K562 (cell line): Measurements from ENCODE around the gene LMAN2. TPM values are rescaled to one million over a fixed set of nuclear protein-coding genes. Genes with fewer than 3 reads are reported as not detected.

Experiments used
- ATAC-seq: fragments of 200-7000 bp; cut with Tn5 transposase; 3 replicates; pipeline ENCODE4 v1.9.1; 2020; ENCODE audit warnings: moderate library complexity
- BruUV-seq: library from RNA; stranded (reverse); fragments of 400-500 nt; replicated peaks from 2 replicates; lab custom pipeline; 2021; lab: Mats Ljungman, UMichigan
- CTCF ChIA-PET: fragments of 300-600 bp; formaldehyde crosslinking; extraction: SDS; loops from one replicate; lab custom pipeline; 2021; ENCODE audit warnings: low intra/inter-chr PET ratio; lab: Yijun Ruan, JAX
- POLR2A ChIA-PET: fragments of 300-600, 350-650 bp; sonication (Branson Sonifier 250); formaldehyde crosslinking; extraction: SDS; loops from one replicate; lab custom pipeline; 2021; ENCODE audit warnings: antibody characterized with exemption, inconsistent platforms; lab: Yijun Ruan, JAX
- DNase-seq, 4 experiments: peaks; one replicate each; pipeline versions ENCODE4 v3.0.0 to v3.0.0-alpha.2; 2011 to 2018; ENCODE audit warnings: low spot score in 3 of 4, mixed read lengths in 3 of 4; ENCODE audit errors: extremely low read depth in 1 of 4
- FAIRE-seq: peaks from 2 replicates; lab custom pipeline; 2011; peaks lifted over from hg19 to GRCh38; lab: Jason Lieb, UNC
- H2AFZ ChIP-seq: 2 replicates; pipeline ENCODE4 v1.6.0; 2011; ENCODE audit warnings: low read depth, low read length, control low read depth, inconsistent platforms
- H3K27ac ChIP-seq: fragments of 200-600 bp; 3 replicates; pipeline ENCODE4 v1.8.0; 2011; ENCODE audit warnings: low read depth, mild to moderate bottlenecking, control low read depth, inconsistent platforms, low read length, moderate library complexity, mixed read lengths; ENCODE audit errors: extremely low read depth
- H3K27me3 ChIP-seq, 2 experiments: fragments of 300-600 bp in 1 of 2; 2 replicates in 1 of 2; 3 replicates in 1 of 2; pipeline versions ENCODE4 v1.6.0 to v1.8.0; 2011; ENCODE audit warnings: inconsistent platforms in 2 of 2, low read length in 2 of 2, mild to moderate bottlenecking in 1 of 2, mixed read lengths in 1 of 2, moderate library complexity in 1 of 2; ENCODE audit not compliant: control insufficient read depth in 2 of 2, insufficient read depth in 2 of 2
- H3K36me3 ChIP-seq: fragments of 300-600 bp; 3 replicates; pipeline ENCODE4 v1.8.0; 2011; ENCODE audit warnings: mild to moderate bottlenecking, low read length, inconsistent platforms; ENCODE audit not compliant: control insufficient read depth, insufficient read depth
- H3K4me1 ChIP-seq, 2 experiments: fragments of 200-600 bp in 1 of 2; replicated peaks in 1 of 2; 2 replicates in 1 of 2; 3 replicates in 1 of 2; pipeline versions ENCODE4 v1.5.1 to v1.8.0; 2011; ENCODE audit warnings: inconsistent platforms in 2 of 2, low read length in 2 of 2, mild to moderate bottlenecking in 1 of 2, mixed read lengths in 1 of 2, moderate library complexity in 1 of 2; ENCODE audit not compliant: control insufficient read depth in 2 of 2, insufficient read depth in 2 of 2
- H3K4me2 ChIP-seq: 2 replicates; pipeline ENCODE4 v1.6.1; 2011; ENCODE audit warnings: low read length, control low read depth, inconsistent platforms, mixed read lengths; ENCODE audit not compliant: insufficient read depth
- H3K4me3 ChIP-seq: fragments of 200-600 bp; sonication (generic), shearing (Covaris generic); 2 replicates; pipeline ENCODE4 v1.5.1; 2016; ENCODE audit warnings: control low read depth, inconsistent platforms
- H3K79me2 ChIP-seq: fragments of 200-600 bp; 3 replicates; pipeline ENCODE4 v1.8.0; 2011; ENCODE audit warnings: low read length, inconsistent platforms; ENCODE audit not compliant: control insufficient read depth, insufficient read depth
- H3K9ac ChIP-seq, 2 experiments: 2 replicates each; pipeline versions ENCODE4 v1.6.0 to v1.6.1; 2011; ENCODE audit warnings: low read depth in 2 of 2, low read length in 2 of 2, control low read depth in 1 of 2, inconsistent platforms in 1 of 2, mild to moderate bottlenecking in 1 of 2, mixed read lengths in 1 of 2; ENCODE audit not compliant: insufficient read depth in 1 of 2
- H3K9me1 ChIP-seq: one replicate; pipeline ENCODE4 v1.6.0; 2011; ENCODE audit warnings: inconsistent platforms, mild to moderate bottlenecking, low read length, moderate library complexity; ENCODE audit not compliant: control insufficient read depth, insufficient read depth
- H3K9me3 ChIP-seq: replicated peaks from 2 replicates; pipeline ENCODE4 v1.5.1; 2011; ENCODE audit warnings: low read depth, low read length, inconsistent platforms; ENCODE audit not compliant: control insufficient read depth, insufficient read depth
- H4K20me1 ChIP-seq: replicated peaks from 2 replicates; pipeline ENCODE4 v1.6.1; 2011; ENCODE audit warnings: low read length, inconsistent platforms, mixed read lengths; ENCODE audit not compliant: control insufficient read depth, insufficient read depth
- BDP1 ChIP-seq: IDR thresholded peaks from 3 replicates; pipeline ENCODE4 v1.6.1; 2011; ENCODE audit not compliant: insufficient read length, insufficient read depth
- CEBPB ChIP-seq: fragments of 450-650 bp; IDR thresholded peaks from 2 replicates; pipeline ENCODE4 v1.6.1; 2016; ENCODE audit warnings: missing genetic modification characterization, missing compliant biosample characterization
- CREBBP ChIP-seq: IDR thresholded peaks from one replicate; pipeline ENCODE4 v1.6.1; 2012; ENCODE audit warnings: low read depth, mild to moderate bottlenecking, control low read depth, inconsistent platforms, low read length
- CREM ChIP-seq: IDR thresholded peaks from 2 replicates; pipeline ENCODE4 v1.6.1; 2014; ENCODE audit warnings: antibody characterized with exemption, low read depth
- CTCF ChIP-seq, 3 experiments: IDR thresholded peaks in 2 of 3; conservative IDR thresholded peaks in 1 of 3; 2 replicates each; pipeline ENCODE4 v1.5.1; 2011 to 2012; ENCODE audit warnings: low read length in 3 of 3, mild to moderate bottlenecking in 3 of 3, control low read depth in 2 of 3, improper control_type of control experiment in 1 of 3, inconsistent platforms in 1 of 3, low read depth in 1 of 3, mixed read lengths in 1 of 3, moderate library complexity in 1 of 3; ENCODE audit not compliant: insufficient read depth in 2 of 3
- DDX20 ChIP-seq: fragments of 450-650 bp; IDR thresholded peaks from 2 replicates; pipeline ENCODE4 v1.6.1; 2016; ENCODE audit warnings: missing genetic modification characterization, low read depth, mild to moderate bottlenecking, missing compliant biosample characterization, moderate library complexity
- ESRRB ChIP-seq: fragments of 250-450 bp; sonication (Bioruptor Pico); IDR thresholded peaks from 2 replicates; pipeline ENCODE4 v1.5.0; 2020; ENCODE audit warnings: mild to moderate bottlenecking, moderate library complexity, borderline replicate concordance
- FOXO4 ChIP-seq: fragments of 450-650 bp; formaldehyde crosslinking; IDR thresholded peaks from 2 replicates; pipeline ENCODE4 v1.4.0; 2020; ENCODE audit warnings: mild to moderate bottlenecking, moderate library complexity
- FOXP1 ChIP-seq: sonication (generic); formaldehyde crosslinking; IDR thresholded peaks from 2 replicates; pipeline ENCODE4 v1.8.0; 2022; ENCODE audit warnings: mild to moderate bottlenecking, missing genetic modification reagents
- HNRNPLL ChIP-seq: fragments of 200-400 bp; formaldehyde crosslinking; IDR thresholded peaks from 2 replicates; pipeline ENCODE4 v1.6.1; 2017; ENCODE audit warnings: low read length, low read depth, mild to moderate bottlenecking; ENCODE audit not compliant: poor library complexity, severe bottlenecking
- KDM1A ChIP-seq, 2 experiments: fragments of 450-650 bp; IDR thresholded peaks; 2 replicates each; pipeline ENCODE4 v1.6.1; 2016; ENCODE audit warnings: mild to moderate bottlenecking in 2 of 2
- KLF1 ChIP-seq: fragments of 450-650 bp; IDR thresholded peaks from 2 replicates; pipeline ENCODE4 v1.6.1; 2016; ENCODE audit warnings: missing genetic modification characterization, missing compliant biosample characterization
- LARP7 ChIP-seq: fragments of 450-650 bp; IDR thresholded peaks from 2 replicates; pipeline ENCODE4 v1.6.1; 2016
- PTRF ChIP-seq: fragments of 450-650 bp; IDR thresholded peaks from 2 replicates; pipeline ENCODE4 v1.6.1; 2016; ENCODE audit warnings: mild to moderate bottlenecking, missing genetic modification characterization, missing compliant biosample characterization
- RAD21 ChIP-seq, 2 experiments: fragments of 250-450 bp in 1 of 2; fragments of 450-650 bp in 1 of 2; sonication (Bioruptor Pico) in 1 of 2; formaldehyde crosslinking in 1 of 2; IDR thresholded peaks in 1 of 2; conservative IDR thresholded peaks in 1 of 2; 2 replicates each; pipeline versions ENCODE4 v1.4.0 to v1.8.0; 2020 to 2022; ENCODE audit warnings: mild to moderate bottlenecking in 2 of 2, moderate library complexity in 1 of 2
- SMAD2 ChIP-seq: fragments of 150-350 bp; IDR thresholded peaks from 2 replicates; pipeline ENCODE4 v1.6.1; 2014; ENCODE audit warnings: low read depth, mild to moderate bottlenecking, low read length
- SRSF1 ChIP-seq: fragments of 200-400 bp; formaldehyde crosslinking; IDR thresholded peaks from 2 replicates; pipeline ENCODE4 v1.6.1; 2017; ENCODE audit warnings: mild to moderate bottlenecking, low read depth, low read length, moderate library complexity
- SRSF3 ChIP-seq: fragments of 200-400 bp; formaldehyde crosslinking; IDR thresholded peaks from 2 replicates; pipeline ENCODE4 v1.6.1; 2016; ENCODE audit warnings: mild to moderate bottlenecking, low read length, moderate library complexity; ENCODE audit not compliant: insufficient read depth
- TCFL5 ChIP-seq: fragments of 250-450 bp; sonication (Bioruptor Pico); conservative IDR thresholded peaks from 2 replicates; pipeline ENCODE4 v1.6.1; 2021; ENCODE audit warnings: mild to moderate bottlenecking, moderate library complexity, matching md5 sums
- ZNF347 ChIP-seq: fragments of 450-650 bp; formaldehyde crosslinking; IDR thresholded peaks from 2 replicates; pipeline ENCODE4 v1.4.0; 2020; ENCODE audit warnings: low read depth, mild to moderate bottlenecking, moderate library complexity
- WGBS: fragments of 100-300 bp; shearing (Covaris generic); methylation state at CpG from one replicate; pipeline ENCODE4 v1.1.6; 2016; ENCODE audit warnings: low coverage, mixed read lengths; ENCODE audit not compliant: insufficient coverage; ENCODE audit errors: missing lambda C conversion rate; 5-methylcytosine and 5-hydroxymethylcytosine counted together
- in situ Hi-C: fragments of 300-500 bp; cut with MboI; formaldehyde crosslinking; loops from 4 replicates; pipeline ENCODE4 v1.15.0; 2018; ENCODE audit warnings: inconsistent platforms, mixed read lengths
- intact Hi-C: fragments of 100-400 bp; cut with micrococcal nuclease; formaldehyde crosslinking; loops from 2 replicates; pipeline ENCODE4 v1.14.2; 2022
- polyA plus RNA-seq, 8 experiments: library from polyadenylated mRNA; depleted of rRNA in 4 of 8; stranded (reverse) in 5 of 8; unstranded in 3 of 8; fragments of >200 nt; fragmentation: Nextera tagmentation in 2 of 8; fragmentation: Illumina TruSeq in 1 of 8; extraction: Ambion mirVana in 2 of 8; extraction: Trizol in 1 of 8; gene quantifications; 2 replicates each; pipeline versions ENCODE4 v1.2.1 to v1.2.3, GENCODE V29; 2011 to 2014; ENCODE audit warnings: inconsistent platforms in 1 of 8, missing spikeins in 1 of 8
- total RNA-seq, 7 experiments: library from RNA; depleted of rRNA in 6 of 7; stranded (reverse); fragments of >200 nt in 6 of 7; fragmentation: Illumina TruSeq in 2 of 7; extraction: Trizol in 2 of 7; gene quantifications; 2 replicates each; pipeline versions ENCODE4 v1.2.1 to v1.2.3, GENCODE V29; 2011 to 2021; ENCODE audit warnings: low replicate concordance in 1 of 7

The LMAN2 gene
- total and polyA plus RNA-seq, 9 of the 15 experiments (the other 6 are each of a cell fraction or from before 2014, with no cell fraction given), result 2.7 to 254 (median 136) TPM

- TF ChIP-seq FOXO4 (CRISPR knock-in tag) (no peak), HNRNPLL (no peak), LARP7 (no peak), CEBPB (tag) (no peak), SMAD2 (no peak), RAD21 (CRISPR knock-in tag; conservative IDR thresholded peaks at IDR 0.05 in 1 of 2, IDR thresholded peaks at IDR 0.05 in 1 of 2) (peak in 1 of 2 experiments; percentile 12; a peak in 2 of 4 replicates), CREBBP (no peak)
These were observed 31.1 kb upstream of the LMAN2 start (continued) for GRCh38 chr5:177382423-177383029.

GRCh38 chr5:177380805-177381126 lies 29.3 kb upstream of the LMAN2 start:
- POLR2A ChIA-PET, result no interaction called here
- Histone ChIP-seq H2AFZ (0 out of 2 replicates have a peak overlapping the region, but pooled peaks have one; percentile 19), H3K4me3 (no peak overlapping the region), H3K9me1 (peaks cover 4% of the 10 kb centered on the region), H3K9me3 (no peaks in the 10 kb centered on the region), H3K9ac (no peak overlapping the region), H3K4me1 (peaks cover 16 to 39% of the 10 kb centered on the region in 2 experiments), H3K36me3 (no peaks in the 10 kb centered on the region), H3K79me2 (no peaks in the 10 kb centered on the region), H3K4me2 (no peak overlapping the region), H4K20me1 (no peaks in the 10 kb centered on the region), H3K27ac (no peak overlapping the region), H3K27me3 (peaks cover 0 to 9% of the 10 kb centered on the region in 2 experiments; a peak in 2 of 5 replicates)
- WGBS, result 94% methylated on average over 6 of the region's 6 CpGs
- no peak for DNase-seq
- ATAC-seq, result no peak
- no peak for FAIRE-seq
- intact Hi-C loops, result no loop called here
- CTCF ChIA-PET, result no interaction called here
- in situ Hi-C loops, result no loop called here
- no TSS peak for BruUV-seq
- TF ChIP-seq ZNF347 (CRISPR knock-in tag), result no peak
- no peak for TF ChIP-seq DDX20 (tag)
- TF ChIP-seq KDM1A (IDR thresholded peaks at IDR 0.05), result no peak
- no peak for TF ChIP-seq CREM
- TF ChIP-seq FOXP1 (CRISPR knock-in tag), result no peak
- no peak for TF ChIP-seq CTCF (IDR thresholded peaks at IDR 0.05 in 2 of 3, conservative IDR thresholded peaks at IDR 0.05 in 1 of 3; ENCODE audit: insufficient read depth in 2 of 3, low read depth in 1 of 3, low read length in 3 of 3)
- no peak for TF ChIP-seq PTRF (tag)
- no peak for TF ChIP-seq BDP1
- no peak for TF ChIP-seq TCFL5 (CRISPR knock-in tag)
- TF ChIP-seq SRSF1, result no peak
- no peak for TF ChIP-seq SRSF3
- TF ChIP-seq ESRRB (CRISPR knock-in tag), result no peak
- TF ChIP-seq KLF1 (tag), result no peak
